GM18498 (cell line): ENCODE data around the gene OR4D5.

Experiments
- ATAC-seq: cut with Tn5 transposase; IDR thresholded peaks from one replicate; pipeline ENCODE4 v1.9.1; 2021; ENCODE audit warnings: mild to moderate bottlenecking, moderate library complexity; ENCODE audit not compliant: unreplicated experiment

OR4D5 gene

GRCh38 chr11:123939317-123939716 is at the start of gene OR4D5:
OR4D5 (plus strand) TSS chr11:123939617; CDS start chr11:123939617, 0 bp downstream.
- no peak for ATAC-seq

- ATAC-seq, result no peak
Measured at GRCh38 chr11:123892031-123892430, 47.4 kb upstream of the OR4D5 start.

GRCh38 chr11:123899792-123900191 is 39.6 kb upstream of the OR4D5 start:
- ATAC-seq, result no peak

GRCh38 chr11:123901867-123902266 is 37.5 kb upstream of the OR4D5 start, which contains the start of gene OR8D4:
OR8D4 (plus strand) TSS chr11:123902167; CDS start chr11:123906432, 4,265 bp downstream.
- no peak for ATAC-seq

- ATAC-seq, result no peak
Measured at GRCh38 chr11:123903932-123904331, 35.5 kb upstream of the OR4D5 start.

- no peak for ATAC-seq
Measured at GRCh38 chr11:123904932-123905331, 34.5 kb upstream of the OR4D5 start.

- ATAC-seq, result no peak
Measured at GRCh38 chr11:123905826-123906225, 33.6 kb upstream of the OR4D5 start.

GRCh38 chr11:123920943-123921342 is 18.5 kb upstream of the OR4D5 start:
- ATAC-seq, result no peak

GRCh38 chr11:123924027-123924426 is 15.4 kb upstream of the OR4D5 start:
- ATAC-seq, result no peak

GRCh38 chr11:123942413-123942812 is 3.0 kb downstream of the OR4D5 start:
- no peak for ATAC-seq

- ATAC-seq, result no peak
Measured at GRCh38 chr11:123943738-123944137, 4.3 kb downstream of the OR4D5 start, which contains the start of gene OR6T1. OR6T1 (minus strand) TSS chr11:123943838; CDS start chr11:123943838, 0 bp downstream.

GRCh38 chr11:123945132-123945531 is 5.7 kb downstream of the OR4D5 start:
- no peak for ATAC-seq

GRCh38 chr11:123956752-123957151 is 17.3 kb downstream of the OR4D5 start:
- no peak for ATAC-seq

GRCh38 chr11:123973816-123974215 is 34.4 kb downstream of the OR4D5 start:
- no peak for ATAC-seq

GRCh38 chr11:123976770-123977560 is 37.5 kb downstream of the OR4D5 start:
- ATAC-seq, result no peak

GRCh38 chr11:123977731-123978347 is 38.4 kb downstream of the OR4D5 start, which contains the start of gene OR10S1:
OR10S1 (minus strand) TSS chr11:123977781; CDS start chr11:123977664, 117 bp downstream.
- no peak for ATAC-seq

- no peak for ATAC-seq
Measured at GRCh38 chr11:123979311-123979710, 39.9 kb downstream of the OR4D5 start.
